GM23248 (cell line): ENCODE results near the gene TRIO.

Experiments
- EZH2 ChIP-seq: fragments of 200-600 bp; sonication (generic); IDR thresholded peaks from 2 replicates; pipeline ENCODE4 v1.6.1; 2018; ENCODE audit warnings: antibody characterized with exemption, mild to moderate bottlenecking; ENCODE audit not compliant: insufficient read depth, poor library complexity, severe bottlenecking
- EZH2phosphoT487 ChIP-seq: fragments of 200-600 bp; sonication (generic); IDR thresholded peaks from 2 replicates; pipeline ENCODE4 v1.6.1; 2018; ENCODE audit warnings: antibody characterized with exemption, moderate library complexity, mild to moderate bottlenecking, low read depth; ENCODE audit not compliant: insufficient read depth

DNA sequence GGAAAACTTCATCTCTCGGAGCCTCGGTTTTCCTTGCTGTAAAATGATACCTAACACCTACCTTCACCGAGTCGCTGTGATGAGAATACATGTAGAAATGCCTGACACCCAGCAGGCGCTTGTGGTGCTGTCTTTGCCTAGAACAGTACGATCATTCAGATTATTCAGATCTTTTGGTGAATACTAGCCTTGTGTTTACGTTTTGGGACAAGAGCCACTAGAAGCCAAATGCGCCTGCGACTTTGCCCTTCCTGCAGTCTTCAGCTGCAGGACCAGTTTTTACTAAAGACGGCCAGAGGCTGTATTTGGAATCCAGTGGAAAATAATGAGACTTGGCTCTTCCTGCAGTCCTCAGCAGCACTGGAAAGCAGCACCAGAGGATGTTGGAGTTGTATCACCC is 189.6 kb downstream of the TRIO start:
- TF ChIP-seq EZH2 (no peak), EZH2phosphoT487 (no peak)
